Caco-2 (cell line): ENCODE data around the gene PDLIM1. TPM values are rescaled to one million over a fixed set of nuclear protein-coding genes. Genes with fewer than 3 reads are reported as not detected.

Experiments used
- BruUV-seq: library from RNA; stranded (reverse); fragments of 400-500 nt; replicated peaks from 2 replicates; lab custom pipeline; 2021; lab: Mats Ljungman, UMichigan
- CTCF ChIA-PET: fragments of 300-600 bp; sonication (Branson Sonifier 250); formaldehyde crosslinking; loops from one replicate; lab custom pipeline; 2022; ENCODE audit warnings: antibody characterized with exemption; lab: Charles Lee
- POLR2A ChIA-PET: fragments of 300-600 bp; sonication (Branson Sonifier 250); formaldehyde crosslinking; loops from one replicate; lab custom pipeline; 2022; ENCODE audit warnings: antibody characterized with exemption; lab: Charles Lee
- DNase-seq, 2 experiments: peaks; one replicate each; pipeline versions ENCODE4 v3.0.0 to v3.0.0-alpha.2; 2020 to 2022
- H3K27me3 ChIP-seq: replicated peaks from 2 replicates; pipeline ENCODE4 v1.6.0; 2011; ENCODE audit warnings: low read length; ENCODE audit not compliant: control insufficient read depth, insufficient read depth
- H3K36me3 ChIP-seq: 2 replicates; pipeline ENCODE4 v1.5.1; 2011; ENCODE audit warnings: low read length; ENCODE audit not compliant: control insufficient read depth, insufficient read depth
- H3K4me1 ChIP-seq: fragments of 250-450 bp; sonication (Bioruptor Pico); 2 replicates; pipeline ENCODE4 v1.5.1; 2020; ENCODE audit warnings: mild to moderate bottlenecking
- H3K4me3 ChIP-seq: 2 replicates; pipeline ENCODE4 v1.5.1; 2011; ENCODE audit warnings: low read depth, mild to moderate bottlenecking, control low read depth, low read length
- H3K9me3 ChIP-seq: fragments of 250-450 bp; sonication (Bioruptor Pico); 2 replicates; pipeline ENCODE4 v1.5.1; 2020; ENCODE audit warnings: mild to moderate bottlenecking, moderate library complexity
- H3K27ac Mint-ChIP-seq: one replicate; pipeline ENCODE4 v1.8.0; 2022; ENCODE audit warnings: mixed read lengths; ENCODE audit not compliant: unreplicated experiment
- H3K27me3 Mint-ChIP-seq: one replicate; pipeline ENCODE4 v1.8.0; 2022; ENCODE audit warnings: mixed read lengths; ENCODE audit not compliant: insufficient read depth, unreplicated experiment
- H3K36me3 Mint-ChIP-seq: one replicate; pipeline ENCODE4 v1.8.0; 2022; ENCODE audit warnings: mild to moderate bottlenecking, mixed read lengths; ENCODE audit not compliant: insufficient read depth, unreplicated experiment
- H3K4me1 Mint-ChIP-seq: one replicate; pipeline ENCODE4 v1.8.0; 2022; ENCODE audit warnings: low read depth, mixed read lengths; ENCODE audit not compliant: unreplicated experiment
- H3K4me3 Mint-ChIP-seq: one replicate; pipeline ENCODE4 v1.8.0; 2022; ENCODE audit warnings: mild to moderate bottlenecking, moderate library complexity, mixed read lengths; ENCODE audit not compliant: unreplicated experiment
- H3K9me3 Mint-ChIP-seq: one replicate; pipeline ENCODE4 v1.8.0; 2022; ENCODE audit warnings: mixed read lengths; ENCODE audit not compliant: unreplicated experiment
- CTCF ChIP-seq, 2 experiments: fragments of 200-600 bp in 1 of 2; IDR thresholded peaks; 1 replicate in 1 of 2; 2 replicates in 1 of 2; pipeline versions ENCODE4 v1.5.1 to v1.8.0; 2011 to 2022; ENCODE audit warnings: antibody characterized with exemption in 1 of 2, control low read depth in 1 of 2, inconsistent platforms in 1 of 2, low read depth in 1 of 2, low read length in 1 of 2, mild to moderate bottlenecking in 1 of 2, moderate library complexity in 1 of 2; ENCODE audit not compliant: insufficient read depth in 1 of 2, severe bottlenecking in 1 of 2, unreplicated experiment in 1 of 2
- intact Hi-C: fragments of 100-400 bp; cut with micrococcal nuclease; formaldehyde crosslinking; loops from one replicate; pipeline ENCODE4 v1.10.0; 2022; ENCODE audit not compliant: unreplicated experiment
- total RNA-seq: library from RNA; stranded (reverse); gene quantifications from 2 replicates; pipeline ENCODE4 v1.2.3, GENCODE V29; 2022

Gene PDLIM1
- total RNA-seq, 1 experiment from 2014 or later: 506 TPM

DNA sequence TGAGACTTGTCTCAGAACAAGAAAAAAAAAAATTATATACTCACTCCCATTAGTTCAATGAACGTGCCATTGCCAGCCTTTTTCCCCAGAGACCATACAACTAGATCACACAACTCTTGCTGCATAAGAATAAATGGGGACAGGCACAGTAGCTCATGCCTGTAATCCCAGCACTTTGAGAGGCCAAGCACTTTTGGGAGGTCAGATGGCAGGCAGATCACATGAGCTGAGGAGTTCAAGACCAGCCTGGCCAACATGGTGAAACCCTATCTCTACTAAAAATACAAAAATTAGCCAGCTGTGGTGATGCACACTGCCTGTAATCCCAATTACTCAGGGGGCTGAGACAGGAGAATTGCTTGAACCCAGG is 13.6 kb downstream of the PDLIM1 start:
- H3K36me3 ChIP-seq: no peaks in the 10 kb centered on the region; the same call in 1 of the 2 replicates
- Mint-ChIP-seq H3K27me3 (no peaks in the 10 kb centered on the region), H3K27ac (peak overlapping the region; percentile 79), H3K36me3 (peaks cover 54% of the 10 kb centered on the region), H3K4me3 (no peak overlapping the region), H3K9me3 (no peaks in the 10 kb centered on the region), H3K4me1 (peaks cover 69% of the 10 kb centered on the region)
- no peaks in the 10 kb centered on the region for H3K27me3 ChIP-seq
- no TSS peak for BruUV-seq
- peaks cover 93% of the 10 kb centered on the region for H3K4me1 ChIP-seq
- H3K9me3 ChIP-seq: no peaks in the 10 kb centered on the region
- ChIA-PET CTCF (no interaction called here), POLR2A (interaction anchor here (1.3 kb wide), 1 partner anchor 70 kb away, joined by 3 read pairs; no protein-coding TSS in a partner anchor)
- no peak for DNase-seq
- no peak for TF ChIP-seq CTCF (IDR thresholded peaks at IDR 0.05; ENCODE audit: insufficient read depth in 1 of 2, low read depth in 1 of 2, low read length in 1 of 2, severe bottlenecking in 1 of 2, unreplicated experiment in 1 of 2)
- no peak overlapping the region for H3K4me3 ChIP-seq
- intact Hi-C loops: no loop called here

DNA sequence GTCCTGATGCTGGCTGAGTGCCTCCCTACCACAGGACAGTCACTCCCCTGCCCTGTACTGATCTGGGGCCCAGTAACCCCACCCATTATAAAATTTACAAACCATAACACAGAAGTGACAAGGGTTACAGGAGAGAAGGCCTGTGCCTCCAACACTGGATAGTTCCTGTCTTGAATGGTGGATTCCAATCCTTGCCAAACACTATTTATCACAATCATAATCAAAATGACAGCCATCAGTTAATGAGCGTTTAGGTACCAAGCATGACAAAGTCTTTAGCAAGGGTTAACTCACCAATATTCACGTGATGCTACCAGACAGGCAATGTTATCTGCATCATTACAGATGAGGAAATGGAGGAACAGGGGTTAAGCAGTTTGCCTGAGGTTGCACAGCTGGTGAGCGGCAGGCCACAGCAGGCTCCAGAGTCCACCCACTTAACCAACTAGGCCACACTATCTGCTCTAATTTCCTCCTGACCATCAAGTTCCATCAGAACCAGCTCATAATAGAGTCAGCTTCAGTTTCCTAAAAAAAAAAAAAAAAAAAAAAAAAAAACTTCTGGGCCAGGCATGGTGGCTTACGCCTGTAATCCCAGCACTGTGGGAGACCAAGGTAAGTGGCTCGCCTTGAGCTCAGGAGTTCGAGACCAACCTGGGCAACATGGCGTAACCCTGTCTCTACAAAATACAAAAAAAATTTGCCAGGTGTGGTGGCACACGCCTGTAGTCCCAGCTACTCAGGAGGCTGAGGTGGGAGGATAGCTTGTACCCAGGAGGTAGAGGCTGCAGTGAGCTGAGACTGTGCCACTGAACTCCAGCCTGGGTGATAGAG is 14.2 kb downstream of the PDLIM1 start:
- Histone ChIP-seq H3K36me3 (no peaks in the 10 kb centered on the region; the same call in 1 of the 2 replicates), H3K4me3 (no peak overlapping the region), H3K4me1 (peaks cover 88% of the 10 kb centered on the region), H3K9me3 (no peaks in the 10 kb centered on the region), H3K27me3 (no peaks in the 10 kb centered on the region)
- Mint-ChIP-seq H3K36me3 (peaks cover 51% of the 10 kb centered on the region), H3K4me3 (no peak overlapping the region), H3K27ac (peak overlapping the region; percentile 79), H3K4me1 (peaks cover 63% of the 10 kb centered on the region), H3K9me3 (no peaks in the 10 kb centered on the region), H3K27me3 (no peaks in the 10 kb centered on the region)
- intact Hi-C loops: no loop called here
- no peak for DNase-seq
- ChIA-PET POLR2A (no interaction called here), CTCF (interaction anchor here (0.6 kb wide), 3 partner anchors 13 to 73 kb away, joined by 3 to 6 read pairs (median 4); no protein-coding TSS in a partner anchor)
- TF ChIP-seq CTCF (IDR thresholded peaks at IDR 0.05; ENCODE audit: insufficient read depth in 1 of 2, low read depth in 1 of 2, low read length in 1 of 2, severe bottlenecking in 1 of 2, unreplicated experiment in 1 of 2): no peak
- no TSS peak for BruUV-seq

DNA sequence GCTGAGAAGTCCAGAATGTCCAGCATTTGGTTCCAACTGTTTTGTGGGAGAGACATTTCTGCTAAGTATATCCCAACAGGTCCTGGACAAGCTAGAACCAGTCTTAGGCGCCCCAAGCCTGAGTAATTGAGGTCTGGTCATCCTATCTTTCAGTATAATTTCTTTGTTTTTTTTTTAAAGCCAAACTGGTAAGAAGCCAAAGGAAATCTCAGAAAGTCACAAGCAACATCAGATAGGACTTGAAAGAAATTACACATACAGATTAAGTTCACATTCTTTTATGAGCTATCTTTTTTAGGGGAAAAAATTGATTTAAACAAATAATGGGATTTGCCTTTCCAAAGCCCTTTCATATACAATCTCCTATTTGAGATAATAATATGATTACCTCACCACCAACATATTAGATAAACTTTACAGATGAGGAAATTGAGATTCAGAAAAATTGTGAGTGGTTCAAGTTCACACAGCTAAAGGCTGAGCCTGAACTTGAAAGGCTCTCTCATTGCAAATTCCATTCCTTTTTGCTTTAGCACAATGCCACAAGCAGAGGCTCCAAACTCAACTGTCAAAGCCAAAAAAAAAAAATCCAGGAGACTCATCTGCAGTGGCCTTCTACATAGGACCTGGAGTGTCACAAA is 15.0 kb downstream of the PDLIM1 start:
- no peak for TF ChIP-seq CTCF (IDR thresholded peaks at IDR 0.05; ENCODE audit: insufficient read depth in 1 of 2, low read depth in 1 of 2, low read length in 1 of 2, severe bottlenecking in 1 of 2, unreplicated experiment in 1 of 2)
- CTCF ChIA-PET: no interaction called here
- Mint-ChIP-seq H3K36me3 (peaks cover 58% of the 10 kb centered on the region), H3K4me3 (no peak overlapping the region), H3K27ac (no peak overlapping the region), H3K4me1 (peaks cover 56% of the 10 kb centered on the region), H3K27me3 (no peaks in the 10 kb centered on the region), H3K9me3 (no peaks in the 10 kb centered on the region)
- Histone ChIP-seq H3K27me3 (no peaks in the 10 kb centered on the region), H3K4me3 (no peak overlapping the region), H3K9me3 (no peaks in the 10 kb centered on the region), H3K4me1 (peaks cover 80% of the 10 kb centered on the region), H3K36me3 (peaks cover 1% of the 10 kb centered on the region)
- POLR2A ChIA-PET: interaction anchor here (0.6 kb wide), 1 partner anchor 299 kb away, joined by 3 read pairs; no protein-coding TSS in a partner anchor
- no TSS peak for BruUV-seq
- intact Hi-C loops: no loop called here
- DNase-seq: no peak
